Osteocyte (in vitro differentiated cells): Measurements from ENCODE around the gene ZBTB9. TPM values are rescaled to one million over a fixed set of nuclear protein-coding genes. Genes with fewer than 3 reads are reported as not detected.

Source experiments
- DNase-seq: peaks from one replicate; pipeline ENCODE4 v3.0.0; 2021; ENCODE audit warnings: mixed read lengths; ENCODE audit not compliant: unreplicated experiment; ENCODE audit errors: extremely low spot score
- H3K27ac Mint-ChIP-seq: one replicate; pipeline ENCODE4 v1.8.0; 2021; ENCODE audit warnings: mild to moderate bottlenecking, mixed read lengths; ENCODE audit not compliant: unreplicated experiment
- H3K27me3 Mint-ChIP-seq: one replicate; pipeline ENCODE4 v1.8.0; 2021; ENCODE audit warnings: mixed read lengths; ENCODE audit not compliant: unreplicated experiment
- H3K36me3 Mint-ChIP-seq: one replicate; pipeline ENCODE4 v1.8.0; 2021; ENCODE audit warnings: mixed read lengths; ENCODE audit not compliant: unreplicated experiment
- H3K4me1 Mint-ChIP-seq: one replicate; pipeline ENCODE4 v1.8.0; 2021; ENCODE audit warnings: mixed read lengths; ENCODE audit not compliant: unreplicated experiment
- H3K4me3 Mint-ChIP-seq: one replicate; pipeline ENCODE4 v1.8.0; 2021; ENCODE audit warnings: mild to moderate bottlenecking, moderate library complexity, mixed read lengths; ENCODE audit not compliant: unreplicated experiment
- H3K9me3 Mint-ChIP-seq: one replicate; pipeline ENCODE4 v1.8.0; 2021; ENCODE audit warnings: mixed read lengths; ENCODE audit not compliant: unreplicated experiment
- CTCF ChIP-seq: fragments of 200-600 bp; sonication (generic); IDR thresholded peaks from 2 replicates; pipeline ENCODE4 v1.5.0; 2021; ENCODE audit warnings: antibody characterized with exemption, mild to moderate bottlenecking, moderate library complexity
- total RNA-seq: library from RNA; stranded (reverse); gene quantifications from 2 replicates; pipeline ENCODE4 v1.2.1, GENCODE V29; 2021

ZBTB9 gene
- total RNA-seq, 1 donor from 2014 or later = 7.0 TPM

- H3K27ac Mint-ChIP-seq = no peak overlapping the region
- peaks cover 12% of the 10 kb centered on the region for H3K27me3 Mint-ChIP-seq
- no peaks in the 10 kb centered on the region for H3K36me3 Mint-ChIP-seq
- DNase-seq = no peak
- no peak for TF ChIP-seq CTCF
- H3K9me3 Mint-ChIP-seq = no peaks in the 10 kb centered on the region
- no peak overlapping the region for H3K4me3 Mint-ChIP-seq
- peaks cover 12% of the 10 kb centered on the region for H3K4me1 Mint-ChIP-seq
Measured at GRCh38 chr6:33459226-33459625, 4.8 kb downstream of the ZBTB9 start.

- Mint-ChIP-seq H3K27me3 (peaks cover 48% of the 10 kb centered on the region), H3K27ac (no peak overlapping the region), H3K9me3 (no peaks in the 10 kb centered on the region), H3K4me3 (no peak overlapping the region), H3K36me3 (peaks cover 2% of the 10 kb centered on the region), H3K4me1 (no peaks in the 10 kb centered on the region)
- TF ChIP-seq CTCF = no peak
- DNase-seq = no peak
Measured at GRCh38 chr6:33466075-33466735, 11.8 kb downstream of the ZBTB9 start.

GRCh38 chr6:33467091-33467490 is 12.7 kb downstream of the ZBTB9 start:
- Mint-ChIP-seq H3K4me1 (no peaks in the 10 kb centered on the region), H3K9me3 (no peaks in the 10 kb centered on the region), H3K36me3 (peaks cover 2% of the 10 kb centered on the region), H3K27me3 (peaks cover 45% of the 10 kb centered on the region), H3K27ac (no peak overlapping the region), H3K4me3 (no peak overlapping the region)
- no peak for TF ChIP-seq CTCF
- DNase-seq = no peak

- Mint-ChIP-seq H3K36me3 (peaks cover 2% of the 10 kb centered on the region), H3K27me3 (peaks cover 38% of the 10 kb centered on the region), H3K27ac (no peak overlapping the region), H3K4me3 (no peak overlapping the region), H3K4me1 (no peaks in the 10 kb centered on the region), H3K9me3 (no peaks in the 10 kb centered on the region)
- no peak for DNase-seq
- TF ChIP-seq CTCF = no peak
Measured at GRCh38 chr6:33469661-33470060, 15.3 kb downstream of the ZBTB9 start.

- H3K4me1 Mint-ChIP-seq = no peaks in the 10 kb centered on the region
- no peaks in the 10 kb centered on the region for H3K36me3 Mint-ChIP-seq
- no peaks in the 10 kb centered on the region for H3K9me3 Mint-ChIP-seq
- TF ChIP-seq CTCF = no peak
- no peak overlapping the region for H3K27ac Mint-ChIP-seq
- H3K27me3 Mint-ChIP-seq = peaks cover 23% of the 10 kb centered on the region
- DNase-seq = no peak
- no peak overlapping the region for H3K4me3 Mint-ChIP-seq
Measured at GRCh38 chr6:33477864-33478263, 23.5 kb downstream of the ZBTB9 start.
